ENCODE results near the gene NID1.

- TF ChIP-seq CTCF (IDR thresholded peaks at IDR 0.05) (no peak), POLR2A (IDR thresholded peaks at IDR 0.05) (no peak)
Measured at GRCh38 chr1:236041631-236042618, 23.0 kb downstream of the NID1 start.
